Medulla oblongata (tissue), 1 donor: ENCODE measurements around the gene CAMK2B.
"Not testable (repeated sequence)": the region's sequence is repeated elsewhere in the genome, so short reads cannot be mapped to it uniquely, and the experiment has no call there.

Source experiments
- DNase-seq: peaks from one replicate; pipeline ENCODE4 v3.0.0-alpha.2; 2015; ENCODE audit errors: extremely low spot score

The CAMK2B gene

DNA sequence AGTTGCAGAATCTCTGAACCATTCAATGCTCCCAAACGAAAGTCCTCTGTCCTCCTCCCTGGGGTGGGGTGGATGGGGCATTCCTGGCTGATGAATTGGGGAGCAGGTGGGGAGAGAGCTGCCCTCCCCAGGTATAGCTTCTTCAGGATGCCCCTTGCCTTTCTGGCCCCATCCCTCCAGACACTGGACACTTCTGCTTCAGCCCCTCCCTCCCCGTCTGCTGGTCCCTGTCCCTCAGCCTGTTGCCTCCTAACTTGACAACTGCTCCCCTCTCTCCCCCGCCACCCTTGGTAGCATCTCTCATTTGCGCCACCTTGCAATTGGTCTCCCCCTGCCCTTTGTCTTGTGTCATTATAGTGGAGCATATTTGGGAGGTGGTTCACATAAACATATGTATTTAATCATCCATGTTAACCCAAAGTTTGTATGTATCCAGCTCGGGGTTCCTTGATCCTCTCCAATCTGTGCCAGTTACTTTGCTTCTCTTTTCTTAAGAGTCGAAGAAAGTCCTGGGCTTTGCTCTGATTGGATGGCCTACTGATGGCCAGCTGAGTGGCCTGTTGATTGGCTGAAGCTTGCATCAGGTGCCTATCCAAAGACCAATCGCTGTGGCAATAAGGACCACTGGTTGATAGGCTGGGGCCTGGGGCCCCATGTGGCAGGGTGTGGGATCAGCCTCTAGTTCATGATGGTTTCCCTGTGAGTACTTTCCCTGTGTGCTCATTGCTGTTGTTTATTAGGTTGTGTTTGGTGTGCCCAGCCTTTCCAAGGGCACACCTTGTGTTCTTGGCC lies 132.2 kb downstream of the CAMK2B start:
- no peak for DNase-seq

DNA sequence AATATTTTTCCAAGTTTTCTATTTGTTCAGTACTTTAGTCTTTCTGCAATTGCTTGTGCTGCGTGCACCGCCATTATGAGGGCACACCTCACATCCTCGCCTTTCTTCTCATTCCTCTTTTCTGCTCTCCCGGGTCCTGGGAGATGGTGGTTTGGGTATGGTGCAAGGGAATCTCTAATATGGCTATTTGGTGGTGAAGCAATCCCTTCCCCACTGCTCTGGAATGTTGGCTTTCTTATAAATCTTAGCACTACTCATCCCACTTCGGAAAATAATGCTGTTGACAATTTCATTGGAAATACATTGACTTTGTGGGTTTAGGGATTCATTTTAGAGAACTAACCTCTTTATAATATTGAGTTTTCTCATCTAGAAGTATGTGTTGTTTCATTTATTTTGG lies 134.2 kb downstream of the CAMK2B start:
- DNase-seq, result no peak

DNA sequence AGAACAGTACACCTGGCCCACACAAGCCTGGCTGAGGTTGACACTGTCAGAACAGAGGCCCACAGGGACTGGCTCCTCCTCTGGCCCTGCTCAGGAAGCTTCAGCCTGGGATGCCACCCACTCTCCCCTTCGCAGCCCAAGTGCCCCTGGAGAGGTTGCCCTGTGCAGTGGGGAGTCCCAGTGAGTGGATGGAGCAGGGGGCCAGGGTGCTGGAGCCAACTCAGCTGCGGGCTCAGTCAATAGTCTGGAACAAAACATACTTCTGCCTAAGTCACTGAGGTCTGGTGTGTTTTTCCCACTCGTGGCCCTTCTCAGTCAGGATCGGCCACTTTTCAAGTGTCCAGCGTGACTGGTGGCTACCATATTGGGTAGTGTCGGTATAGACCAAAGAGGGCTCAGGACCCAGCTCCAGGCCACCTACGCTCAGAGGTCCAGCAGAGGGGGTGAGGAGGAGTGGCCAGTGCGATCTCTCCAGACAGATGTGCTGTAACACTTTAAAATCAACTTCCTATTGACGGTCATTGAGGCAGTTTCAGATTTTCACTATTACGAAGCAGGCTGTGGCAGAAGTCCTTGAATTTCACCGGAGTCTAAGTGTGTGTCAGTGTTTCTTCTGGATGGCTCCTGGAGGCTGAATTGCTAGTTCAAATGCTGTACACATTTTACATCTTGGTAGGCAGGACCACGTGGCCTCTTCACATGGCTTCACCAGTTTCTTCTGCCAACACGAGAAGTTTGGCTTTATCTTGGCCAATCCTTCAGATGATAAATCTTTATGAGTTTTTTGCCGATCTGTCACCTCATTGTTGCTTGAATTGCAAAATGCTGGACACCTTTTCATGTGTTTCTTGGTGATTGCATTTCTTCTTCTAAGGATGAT lies 135.2 kb downstream of the CAMK2B start:
- DNase-seq, result no peak

DNA sequence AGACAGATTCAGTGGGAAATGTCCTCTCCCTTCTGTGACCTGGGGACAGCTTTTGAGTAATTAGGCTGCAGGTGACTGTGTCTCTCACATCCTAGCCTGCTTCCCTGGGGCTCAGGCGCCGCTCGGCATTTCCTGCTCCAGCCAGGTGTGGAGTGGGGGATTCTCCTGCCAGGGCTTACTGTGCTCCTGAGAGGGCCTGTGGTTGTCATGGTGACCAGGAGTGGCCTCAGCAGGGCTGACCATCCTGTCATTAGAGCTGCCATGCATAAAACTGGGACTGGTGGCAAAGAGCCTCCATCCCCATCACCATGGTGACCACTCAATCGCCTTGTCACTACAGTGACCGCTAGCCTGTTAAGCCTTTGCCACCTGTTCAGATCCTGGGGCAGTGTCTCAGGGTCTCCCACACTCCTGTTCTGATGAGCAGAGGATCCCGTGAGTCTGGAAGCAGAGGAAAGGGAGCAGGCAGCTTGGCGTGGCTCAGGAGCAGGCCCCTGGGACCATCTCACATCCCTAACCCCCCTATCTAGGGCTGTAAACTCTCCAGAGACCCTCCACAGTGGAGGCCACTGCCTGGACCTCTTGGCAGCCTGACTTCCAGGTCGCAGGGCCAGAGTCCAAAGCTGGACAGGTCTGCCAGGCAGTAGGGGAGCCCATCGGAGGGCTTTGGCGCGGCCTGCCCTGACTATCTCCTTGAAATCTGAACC lies 136.0 kb downstream of the CAMK2B start, which contains the start of gene GCK:
TSS of gene GCK (minus strand) at position 154 of the 707 bp plus-strand sequence. CDS start 486 bp downstream, outside the sequence.
- DNase-seq, result no peak

DNA sequence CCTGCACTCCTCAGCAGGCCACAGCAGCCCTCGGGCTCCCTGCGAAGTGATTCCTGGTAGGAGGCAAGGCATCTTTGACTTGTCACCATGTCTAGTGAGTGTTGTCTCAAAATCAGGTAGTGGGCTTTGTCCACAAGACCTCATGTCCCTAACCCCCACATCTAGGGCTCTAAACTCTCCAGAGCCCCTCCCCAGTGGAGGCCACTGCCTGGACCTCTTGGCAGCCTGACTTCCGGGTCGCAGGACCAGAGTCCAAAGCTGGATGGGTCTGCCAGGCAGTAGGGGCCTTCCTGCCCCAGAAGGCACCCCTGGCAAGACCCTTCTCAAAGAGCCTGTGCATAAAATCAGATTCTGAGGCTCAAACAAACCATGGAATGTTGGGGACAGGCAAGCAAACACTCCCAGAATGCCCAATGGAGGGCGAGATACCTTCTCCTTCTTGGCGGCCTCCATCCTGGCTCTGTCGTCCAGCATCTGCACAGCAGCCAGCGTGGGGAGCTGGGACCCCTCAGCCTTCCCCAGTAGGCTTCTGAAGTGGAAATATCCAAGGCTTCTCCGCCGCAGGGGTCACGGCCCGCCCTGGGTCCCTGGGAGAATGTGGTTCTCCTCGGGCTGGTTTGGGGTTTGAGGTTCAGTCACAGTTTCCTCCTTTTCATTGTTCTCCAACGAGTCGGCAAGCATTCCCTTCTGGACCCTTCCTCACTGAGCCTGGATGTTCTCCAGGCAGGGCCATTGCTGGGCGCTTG lies 136.7 kb downstream of the CAMK2B start:
- DNase-seq, result no peak

DNA sequence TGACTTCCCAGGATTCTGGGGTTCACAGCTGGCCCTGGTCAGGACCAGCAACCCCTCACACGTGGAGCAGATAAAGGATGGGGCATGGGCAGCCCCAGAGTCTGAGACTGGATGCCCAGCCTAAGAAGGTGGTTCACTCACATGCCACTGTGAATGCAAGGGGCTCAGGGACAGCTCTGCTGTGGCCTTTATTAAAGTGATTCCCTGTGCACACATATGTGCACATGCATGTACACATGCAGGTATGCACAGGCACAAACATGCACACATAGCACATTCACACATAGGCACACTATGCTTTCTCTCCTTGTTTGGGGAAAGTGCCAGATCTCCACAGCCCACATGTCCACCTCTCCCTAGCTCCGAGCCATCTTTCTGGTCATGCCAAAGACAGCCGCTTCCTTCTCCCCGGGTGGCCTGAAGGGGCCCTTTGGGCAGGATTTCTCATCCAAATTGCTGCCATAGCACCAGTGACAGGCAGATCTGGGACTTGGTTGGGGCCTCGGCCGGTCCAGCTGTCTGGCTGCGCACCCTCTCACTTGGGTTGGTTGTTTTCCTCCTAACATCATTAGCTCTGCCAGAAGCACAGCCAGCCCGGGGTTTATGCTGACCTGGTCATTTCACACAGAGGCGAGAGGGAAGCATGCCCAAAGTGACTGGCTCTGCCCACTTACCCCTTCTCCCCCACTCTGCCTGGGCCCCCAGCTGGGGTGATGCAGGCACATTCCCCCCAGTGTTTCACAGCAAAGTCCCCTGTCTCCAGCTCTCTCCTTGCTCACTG lies 137.6 kb downstream of the CAMK2B start:
- peak; percentile 29 for DNase-seq

DNA sequence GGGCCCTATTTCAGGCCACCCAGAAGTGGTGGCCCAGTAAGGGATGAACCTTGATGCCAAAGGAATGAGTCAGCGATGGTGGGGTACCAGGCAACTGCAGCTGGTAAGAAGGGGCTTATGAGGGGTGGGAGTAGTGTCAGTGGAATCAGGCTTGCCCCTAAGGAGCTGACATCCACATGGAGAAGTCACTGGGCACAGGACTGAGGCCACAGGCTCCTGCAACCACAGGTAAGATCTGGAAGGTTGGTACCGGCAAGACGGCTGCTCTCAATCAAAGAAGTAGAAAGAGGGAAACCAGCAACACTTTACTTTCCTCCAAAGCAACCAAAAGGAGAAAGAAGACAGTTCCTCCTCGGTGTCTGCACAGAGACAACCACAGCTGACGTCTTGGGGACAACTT lies 138.7 kb downstream of the CAMK2B start:
- DNase-seq, result no peak

DNA sequence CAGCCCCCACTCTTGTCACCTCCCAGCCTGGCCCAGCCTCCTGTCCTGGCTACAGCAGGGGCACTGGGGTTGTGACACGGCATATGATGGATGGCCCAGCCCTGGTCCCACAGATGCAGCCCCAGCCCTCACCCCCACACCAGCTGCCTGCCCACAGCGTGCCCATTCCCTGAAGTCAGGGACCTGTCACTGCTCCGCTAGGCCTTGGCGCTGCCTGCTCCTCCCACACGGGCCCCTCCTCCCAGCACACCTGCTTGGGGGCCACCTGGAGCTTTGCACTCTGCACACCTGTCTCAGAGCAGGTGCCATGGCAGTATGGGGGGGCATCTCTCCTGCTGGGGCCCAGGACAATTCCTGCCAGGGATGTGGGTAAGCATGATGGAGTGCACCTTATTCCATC lies 139.7 kb downstream of the CAMK2B start:
- DNase-seq, result no peak

DNA sequence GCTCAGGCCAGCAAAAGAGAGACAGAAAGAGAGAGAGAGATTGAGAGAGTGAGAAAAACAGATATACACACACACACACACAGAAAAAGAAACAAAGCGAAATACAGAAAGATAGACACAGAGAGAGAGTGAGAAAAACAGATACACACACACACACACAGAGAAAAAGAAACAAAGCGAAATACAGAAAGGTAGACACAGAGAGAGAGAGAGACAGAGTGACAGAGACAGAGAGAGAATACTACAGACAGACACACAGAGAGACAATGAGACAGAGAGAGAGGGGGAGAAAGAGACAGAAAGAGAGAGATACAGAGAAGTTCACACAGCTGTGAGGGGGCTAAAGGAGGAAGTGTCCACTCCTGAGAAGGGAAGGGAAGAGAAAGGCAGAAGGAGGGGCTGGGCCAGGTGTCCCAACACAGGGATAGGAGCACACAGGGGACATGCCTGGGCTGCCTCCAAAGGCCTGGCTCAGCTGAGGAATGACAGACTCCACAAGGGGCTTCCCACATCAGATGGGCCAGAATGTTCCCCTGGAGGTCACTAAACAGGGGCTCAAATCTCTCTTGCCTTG lies 140.4 kb downstream of the CAMK2B start:
- no peak for DNase-seq

DNA sequence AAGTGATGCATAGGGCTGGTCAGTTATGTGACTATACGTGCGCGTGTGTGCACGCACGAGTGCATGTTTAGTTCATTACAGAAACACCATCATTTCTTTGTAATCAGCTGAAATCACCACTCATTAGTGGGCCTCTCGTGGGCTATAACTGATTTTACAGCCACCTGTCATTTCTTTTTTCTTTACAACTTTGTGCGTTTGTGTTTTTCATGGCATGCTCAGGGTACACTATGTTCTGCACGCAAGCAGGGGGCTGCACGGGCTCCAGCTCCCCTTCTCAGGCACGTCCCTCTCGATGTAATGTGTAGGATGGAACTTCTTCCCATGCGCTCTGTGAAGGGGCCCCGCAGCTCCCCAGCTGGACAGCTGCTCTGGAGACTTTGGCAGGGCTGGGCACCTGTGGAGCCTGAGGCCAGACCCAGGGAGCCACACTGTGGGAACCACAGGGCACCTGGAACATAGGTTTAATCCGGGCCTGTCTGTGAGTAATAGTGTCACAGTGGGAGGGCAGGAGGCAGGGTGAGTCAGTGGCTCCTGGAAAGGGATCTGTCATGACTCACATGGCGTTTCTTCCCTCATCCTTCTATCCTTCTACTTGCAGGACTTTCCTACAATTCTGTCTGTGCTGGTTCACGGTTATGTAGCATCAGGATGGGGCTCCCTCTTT lies 141.1 kb downstream of the CAMK2B start:
- DNase-seq, result no peak

DNA sequence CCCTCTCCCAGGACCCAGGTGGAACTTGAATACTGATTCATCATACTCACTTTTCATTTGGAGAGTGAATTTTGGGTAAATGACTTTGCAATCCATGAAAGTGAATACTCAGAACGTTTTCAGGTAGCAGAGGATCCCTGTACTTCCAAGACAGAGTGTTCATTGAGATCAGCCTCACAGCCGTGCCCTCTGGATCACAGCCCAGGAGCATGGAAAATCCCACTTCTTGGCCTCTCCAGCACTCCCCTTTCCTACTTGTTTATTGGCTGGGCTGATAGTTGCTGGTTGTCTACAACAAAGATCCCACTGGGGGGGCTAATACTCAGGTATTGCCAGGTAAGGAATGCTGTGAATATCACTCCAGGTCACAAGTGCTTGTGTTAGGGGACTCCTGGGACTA lies 142.0 kb downstream of the CAMK2B start:
- peak; percentile 15 for DNase-seq

DNA sequence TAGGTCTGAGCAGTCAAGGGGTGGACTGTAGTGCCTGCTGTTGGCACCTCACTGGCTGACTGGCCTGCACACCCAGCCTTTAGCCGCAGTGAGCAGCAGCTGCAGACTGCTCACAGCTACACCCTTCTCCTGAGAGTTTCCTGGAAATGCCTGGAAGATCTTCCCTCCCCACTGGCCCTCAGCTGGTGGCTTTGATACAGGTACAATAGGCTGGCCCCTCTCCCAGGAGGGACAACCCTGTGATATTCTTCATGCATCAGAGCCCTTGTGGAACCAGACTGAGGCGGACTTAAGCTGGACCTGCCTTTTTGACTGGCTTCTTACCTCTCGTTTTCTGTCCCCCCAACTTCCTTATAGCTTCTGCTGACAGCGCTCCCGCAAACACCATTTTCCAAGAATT lies 142.6 kb downstream of the CAMK2B start:
- no peak for DNase-seq

DNA sequence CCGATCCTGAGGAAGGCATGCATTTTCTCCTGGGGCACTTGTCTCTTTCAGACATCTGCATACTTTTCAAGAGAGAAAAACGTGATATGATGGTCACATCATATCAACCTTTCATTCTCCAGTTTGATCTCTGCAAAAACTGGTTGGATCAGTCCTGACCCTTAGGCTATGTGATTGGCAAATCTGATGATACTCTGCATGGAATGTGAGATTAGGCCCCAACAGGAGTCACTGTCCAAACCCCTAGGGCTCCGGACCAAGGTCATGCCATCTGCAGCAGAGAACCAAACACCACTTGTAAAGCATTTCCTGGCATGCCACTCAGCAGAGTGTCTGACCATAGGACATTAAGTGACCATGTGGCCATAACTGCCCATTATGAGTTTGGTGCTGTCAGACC lies 144.8 kb downstream of the CAMK2B start:
- no peak for DNase-seq

DNA sequence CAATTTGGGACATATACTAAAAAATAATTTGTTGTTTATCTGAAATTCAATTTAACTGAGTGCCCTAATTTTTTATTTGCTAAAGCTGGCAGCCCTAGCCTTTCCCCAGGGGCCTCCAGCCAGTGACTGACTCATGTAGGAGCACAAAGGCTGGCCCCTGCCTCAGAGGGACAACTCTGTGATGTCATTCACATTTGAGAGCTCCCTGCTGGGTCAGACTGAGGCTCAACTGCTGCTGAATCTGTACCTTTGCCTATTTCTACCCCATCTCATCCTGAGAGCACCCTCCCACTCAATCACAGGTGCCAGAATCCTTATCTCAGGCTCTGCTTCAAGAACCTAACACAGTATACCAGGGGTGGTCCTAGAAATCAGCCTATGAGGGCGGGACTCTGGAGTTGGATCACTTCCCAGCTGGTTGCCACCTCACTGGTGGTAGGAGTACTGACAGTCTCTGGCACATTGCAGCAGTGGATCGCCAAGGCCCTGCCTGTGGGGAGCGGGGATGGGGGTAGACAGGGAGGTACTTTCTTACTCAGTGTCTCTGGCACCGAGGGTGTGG lies 147.7 kb downstream of the CAMK2B start:
- DNase-seq, result peak; percentile 72

DNA sequence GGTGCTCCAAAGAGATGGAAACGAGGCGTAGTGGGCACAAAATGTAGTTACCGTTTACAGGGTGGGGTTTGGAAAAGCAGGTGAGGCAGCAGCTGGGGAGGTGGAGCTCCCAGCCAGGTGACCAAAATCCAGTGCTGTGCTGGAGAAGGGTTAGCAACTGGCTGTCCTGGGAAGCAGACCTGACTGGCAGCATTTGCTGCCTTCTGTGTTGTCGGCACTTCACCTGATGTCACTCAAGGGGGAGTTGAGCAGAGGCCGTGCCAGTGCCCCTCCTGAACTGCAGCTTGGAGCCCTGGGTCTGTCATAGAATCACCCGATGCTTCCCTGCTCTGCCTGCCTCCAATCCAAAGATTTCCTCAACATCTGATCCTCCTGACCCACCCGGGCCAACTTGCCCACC lies 148.9 kb downstream of the CAMK2B start:
- no peak for DNase-seq

DNA sequence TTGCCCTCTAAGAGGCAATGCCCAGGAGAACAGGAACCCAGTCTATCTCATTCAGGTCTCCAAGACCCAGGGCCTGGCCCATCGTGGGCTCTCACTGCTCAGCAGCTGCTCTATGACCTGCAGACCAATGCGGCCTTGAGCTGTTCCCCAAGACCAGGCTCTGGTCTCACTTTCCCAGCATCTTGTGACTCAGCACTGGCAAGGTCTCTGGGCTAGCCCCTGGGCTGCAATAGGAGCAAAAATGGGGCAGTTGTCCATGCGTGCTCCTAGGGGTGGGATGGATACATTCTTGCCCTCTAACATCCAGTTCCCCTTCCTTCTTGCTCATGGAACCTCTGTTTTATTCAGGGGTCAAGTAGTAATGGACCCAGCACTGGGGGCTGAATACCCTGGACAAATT lies 149.7 kb downstream of the CAMK2B start:
- no peak for DNase-seq

DNA sequence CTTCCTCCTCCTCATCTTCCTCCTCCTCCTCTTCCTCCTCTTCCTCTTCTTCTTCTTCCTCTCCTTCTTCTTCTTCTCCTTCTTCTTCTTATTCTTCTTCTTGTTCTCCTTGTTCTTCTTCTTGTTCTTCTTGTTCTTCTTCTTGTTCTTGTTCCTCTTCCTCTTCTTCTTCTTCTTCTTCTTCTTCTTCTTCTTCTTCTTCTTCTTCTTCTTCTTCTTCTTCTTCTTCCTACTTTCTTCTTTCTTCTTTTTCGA lies 150.8 kb downstream of the CAMK2B start:
- DNase-seq, result not testable (repeated sequence)

DNA sequence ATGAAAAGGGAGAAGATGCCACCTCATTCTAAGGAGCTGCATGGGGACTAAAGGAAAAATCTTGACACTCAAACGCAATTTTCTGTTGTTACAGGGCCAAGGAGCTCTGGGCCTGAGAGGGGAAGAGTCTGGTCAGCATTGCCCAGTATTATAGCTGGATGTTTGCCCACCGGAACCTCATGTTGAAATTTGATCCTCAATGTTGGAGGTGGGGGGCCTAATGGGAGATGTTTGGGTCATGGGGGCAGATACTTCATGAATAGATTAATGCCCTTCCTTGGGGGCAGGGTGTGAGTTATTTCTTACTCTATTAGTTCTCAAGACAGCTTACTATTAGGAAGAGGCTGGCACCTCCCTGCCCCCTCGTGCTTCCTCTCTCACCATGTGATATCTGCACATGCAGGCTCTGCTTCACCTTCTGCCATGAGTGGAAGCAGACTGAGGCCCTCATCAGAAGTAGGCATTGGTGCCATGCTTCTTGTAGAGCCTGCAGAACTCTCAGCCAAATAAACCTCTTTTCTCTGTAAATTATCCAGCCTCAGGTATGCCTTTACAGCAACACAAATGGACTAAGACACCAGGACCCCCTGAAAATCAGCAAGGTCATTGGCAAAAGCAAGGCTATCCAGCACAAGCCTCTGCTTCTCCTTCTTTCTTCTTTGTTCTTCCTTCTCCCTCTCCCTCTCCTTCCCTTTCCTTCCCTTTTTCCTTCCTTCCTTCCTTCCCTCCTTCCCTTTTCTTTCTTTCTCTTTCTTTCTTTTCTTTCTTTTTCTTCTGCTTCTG lies 151.3 kb downstream of the CAMK2B start:
- DNase-seq, result no peak
